HG03139 (cell line): ENCODE measurements around the gene UFSP2.

Experiments used
- ATAC-seq: cut with Tn5 transposase; IDR thresholded peaks from one replicate; pipeline ENCODE4 v1.9.1; 2021; ENCODE audit not compliant: unreplicated experiment

UFSP2 gene, protein sequence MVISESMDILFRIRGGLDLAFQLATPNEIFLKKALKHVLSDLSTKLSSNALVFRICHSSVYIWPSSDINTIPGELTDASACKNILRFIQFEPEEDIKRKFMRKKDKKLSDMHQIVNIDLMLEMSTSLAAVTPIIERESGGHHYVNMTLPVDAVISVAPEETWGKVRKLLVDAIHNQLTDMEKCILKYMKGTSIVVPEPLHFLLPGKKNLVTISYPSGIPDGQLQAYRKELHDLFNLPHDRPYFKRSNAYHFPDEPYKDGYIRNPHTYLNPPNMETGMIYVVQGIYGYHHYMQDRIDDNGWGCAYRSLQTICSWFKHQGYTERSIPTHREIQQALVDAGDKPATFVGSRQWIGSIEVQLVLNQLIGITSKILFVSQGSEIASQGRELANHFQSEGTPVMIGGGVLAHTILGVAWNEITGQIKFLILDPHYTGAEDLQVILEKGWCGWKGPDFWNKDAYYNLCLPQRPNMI

GRCh38 chr4:185425647-185426352 lies at the start of gene UFSP2:
Gene UFSP2, minus strand, starts transcription at chr4:185425964. Its CDS starts 96 bp downstream, at chr4:185425868.
- peak; percentile 94 for ATAC-seq

- no peak for ATAC-seq
Measured at GRCh38 chr4:185473247-185473646, 47.5 kb upstream of the UFSP2 start.

DNA sequence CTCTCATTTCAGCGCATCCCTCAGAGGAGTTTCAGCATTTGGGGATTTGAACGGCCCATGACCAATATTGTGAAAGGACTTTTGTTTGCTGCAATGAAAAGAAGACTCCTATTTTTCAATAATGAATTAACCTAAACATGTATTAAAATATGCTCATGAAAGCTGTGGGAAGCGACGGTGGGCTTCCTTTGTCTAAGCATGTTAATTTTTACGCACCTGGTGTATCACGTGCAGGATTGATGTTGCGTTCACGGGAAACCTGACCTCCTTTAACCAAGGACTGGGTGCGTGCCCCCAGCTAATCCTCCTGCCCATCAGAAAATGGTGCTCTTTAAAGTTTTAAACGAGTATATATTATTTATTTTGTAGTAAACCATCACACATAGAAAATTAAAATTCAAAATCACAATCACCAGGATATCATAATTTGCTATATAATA lies 46.4 kb upstream of the UFSP2 start:
- ATAC-seq: no peak

- peak; percentile 90 for ATAC-seq
Measured at GRCh38 chr4:185471235-185472102, 45.7 kb upstream of the UFSP2 start, which contains the start of gene CCDC110. Gene CCDC110, minus strand, starts transcription at chr4:185471733. Its CDS starts 50 bp downstream, at chr4:185471683.

- ATAC-seq: peak; percentile 7
Measured at GRCh38 chr4:185470501-185471195, 44.9 kb upstream of the UFSP2 start.

DNA sequence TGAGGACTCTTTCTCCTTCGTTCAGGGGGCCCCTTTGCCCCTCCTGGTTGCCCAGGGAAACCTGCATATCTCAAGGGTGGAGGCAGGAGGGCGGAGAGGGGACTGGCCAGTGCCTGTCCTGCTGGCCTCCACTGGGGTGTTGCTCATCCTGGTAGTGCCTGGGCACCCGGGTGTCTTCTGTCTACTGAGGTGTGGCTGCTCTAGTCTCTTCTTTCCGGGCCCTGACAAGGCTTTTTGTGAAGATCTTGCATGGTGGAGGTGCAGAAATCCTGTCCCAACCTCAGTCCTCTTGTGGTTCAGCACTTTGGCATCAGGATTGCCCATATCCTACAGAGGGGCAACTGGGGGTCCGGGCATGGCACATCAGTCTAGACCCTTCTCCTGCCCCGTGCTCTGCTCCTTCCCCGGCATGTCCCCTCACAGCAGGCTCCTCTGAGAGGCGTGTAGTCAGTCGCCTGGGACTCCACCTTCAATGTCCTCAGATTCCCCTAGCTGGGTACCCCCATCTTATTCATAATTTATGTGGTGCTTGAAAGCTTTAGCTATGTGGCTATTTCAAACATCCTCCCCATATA lies 43.9 kb upstream of the UFSP2 start:
- ATAC-seq: no peak

DNA sequence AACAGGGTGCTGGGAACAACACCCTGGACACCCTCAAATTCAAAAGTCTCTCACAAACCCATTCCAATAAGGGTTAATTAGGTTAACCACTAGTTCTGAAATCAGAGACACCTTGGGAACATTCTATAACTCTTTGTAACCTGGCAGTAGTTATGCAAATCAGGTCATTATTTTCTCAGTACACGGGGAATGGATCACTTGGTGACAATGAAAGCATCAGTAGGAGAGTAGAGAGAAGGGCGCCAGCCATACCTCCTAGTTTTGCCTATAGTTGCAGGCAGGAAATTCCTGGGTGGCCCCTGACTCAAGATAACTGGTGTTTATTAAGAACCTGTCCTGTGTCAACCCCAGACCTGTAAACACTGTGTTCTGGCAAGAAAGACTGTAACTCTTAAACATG lies 43.2 kb upstream of the UFSP2 start:
- ATAC-seq: no peak

DNA sequence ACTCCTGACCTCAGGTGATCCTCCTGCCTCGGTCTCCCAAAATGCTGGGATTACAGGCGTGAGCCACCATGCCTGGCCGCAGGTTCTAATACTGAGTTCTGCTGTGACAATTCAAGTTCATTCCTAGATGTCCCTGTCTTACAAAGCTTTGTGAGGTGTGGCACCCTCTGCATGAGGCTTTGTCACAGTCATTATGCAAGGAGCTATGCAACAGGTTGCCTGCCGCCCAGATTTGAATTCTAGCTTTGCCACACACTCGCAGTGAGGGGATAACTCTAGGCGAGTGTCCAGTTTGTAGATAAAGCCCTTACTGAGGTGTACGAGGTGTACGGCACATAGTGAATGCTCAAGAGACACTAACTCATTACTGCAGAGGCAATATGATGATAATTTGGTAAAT lies 42.2 kb upstream of the UFSP2 start:
- ATAC-seq: no peak

DNA sequence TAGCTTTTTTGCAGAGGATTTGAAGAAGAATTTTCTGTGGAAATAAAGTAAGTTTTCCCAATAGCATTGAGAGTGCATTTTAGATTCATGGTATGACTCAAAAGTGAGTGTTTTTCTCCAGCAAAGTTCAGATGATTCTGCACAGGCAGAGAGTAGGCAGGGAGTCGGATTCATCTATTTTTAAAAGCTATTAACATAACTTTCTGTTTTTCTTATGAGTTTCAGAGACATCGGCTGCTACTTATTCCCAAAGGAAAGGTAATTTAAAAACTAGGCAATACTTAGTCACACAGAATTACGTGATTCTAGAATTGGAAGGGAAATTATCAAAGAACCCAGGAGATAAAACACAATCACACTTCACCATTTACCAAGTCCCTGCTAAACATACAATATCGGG lies 41.3 kb upstream of the UFSP2 start:
- ATAC-seq: no peak

DNA sequence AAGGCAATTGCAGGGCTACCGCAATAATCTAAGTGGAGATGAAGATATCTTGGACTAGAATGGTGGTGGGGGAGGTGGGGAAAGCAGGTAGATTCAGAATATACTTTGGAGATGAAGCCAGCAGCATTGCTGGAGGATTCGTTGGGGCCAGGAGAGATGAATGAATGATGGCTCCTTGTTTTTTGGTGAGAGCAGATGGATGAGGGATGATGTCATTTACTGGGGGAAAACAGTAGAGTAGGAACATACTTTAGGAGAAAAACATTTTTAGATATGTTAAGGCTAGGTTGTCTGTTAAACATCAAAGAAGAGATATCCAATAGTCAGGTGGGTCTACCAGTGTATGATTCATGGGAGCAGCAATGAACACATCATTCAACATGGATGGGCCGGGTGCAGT lies 39.9 kb upstream of the UFSP2 start:
- ATAC-seq: no peak

DNA sequence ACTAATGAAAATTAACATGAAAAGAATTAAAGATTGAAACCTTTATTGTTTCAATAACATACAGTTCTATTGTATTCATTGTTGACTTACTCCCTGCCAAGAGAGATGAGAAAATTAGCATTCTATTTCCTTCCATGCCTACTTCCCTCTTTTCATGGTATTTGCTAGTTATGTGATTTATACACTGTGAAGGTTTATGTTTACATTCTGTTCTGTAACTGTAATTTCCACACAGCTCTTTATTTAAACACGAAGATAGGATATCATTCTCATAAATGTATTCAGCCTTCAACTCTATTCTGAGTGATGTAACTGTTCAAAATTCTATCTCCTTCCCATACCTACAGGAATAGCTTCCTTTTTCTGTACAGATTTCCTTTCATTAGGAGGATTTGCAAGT lies 39.1 kb upstream of the UFSP2 start:
- ATAC-seq: no peak

GRCh38 chr4:185464183-185464582 lies 38.4 kb upstream of the UFSP2 start:
- ATAC-seq: no peak

DNA sequence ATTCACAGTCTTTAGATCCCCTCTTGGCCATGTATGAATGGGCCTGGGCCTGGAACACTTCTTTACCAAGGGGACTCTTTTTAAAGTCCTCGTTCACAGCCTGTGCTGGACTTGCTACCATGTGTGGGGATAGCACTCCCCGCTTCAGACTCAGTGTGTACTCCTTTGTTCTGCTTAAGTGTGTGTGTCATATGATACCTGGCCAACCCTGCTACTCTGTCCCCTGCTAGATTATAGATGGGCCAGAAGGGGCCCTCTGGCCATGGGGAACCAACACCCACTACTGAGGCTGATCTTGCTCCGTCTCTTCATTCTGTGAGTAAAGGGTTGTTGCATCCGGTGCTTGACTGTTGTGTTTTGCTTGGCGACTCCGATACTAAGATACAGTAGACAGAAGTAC lies 37.8 kb upstream of the UFSP2 start:
- no peak for ATAC-seq

DNA sequence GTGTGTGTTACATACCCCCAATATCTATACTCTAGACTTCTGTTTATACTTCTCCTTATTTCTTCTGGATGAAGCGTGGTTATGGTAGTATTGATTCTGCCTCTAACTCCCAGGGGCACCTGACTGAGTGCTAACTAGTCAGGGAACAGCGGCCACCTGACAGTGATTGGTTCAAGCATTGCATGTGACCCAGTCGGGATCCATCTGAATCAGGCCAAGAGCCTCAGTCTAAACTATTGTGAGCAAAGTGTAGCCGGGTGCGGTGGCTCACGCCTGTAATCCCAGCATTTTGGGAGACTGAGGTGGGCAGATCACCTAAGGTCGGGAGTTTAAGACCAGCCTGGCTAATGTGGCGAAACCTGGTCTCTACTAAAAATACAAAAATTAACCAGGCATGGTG lies 35.8 kb upstream of the UFSP2 start:
- no peak for ATAC-seq

DNA sequence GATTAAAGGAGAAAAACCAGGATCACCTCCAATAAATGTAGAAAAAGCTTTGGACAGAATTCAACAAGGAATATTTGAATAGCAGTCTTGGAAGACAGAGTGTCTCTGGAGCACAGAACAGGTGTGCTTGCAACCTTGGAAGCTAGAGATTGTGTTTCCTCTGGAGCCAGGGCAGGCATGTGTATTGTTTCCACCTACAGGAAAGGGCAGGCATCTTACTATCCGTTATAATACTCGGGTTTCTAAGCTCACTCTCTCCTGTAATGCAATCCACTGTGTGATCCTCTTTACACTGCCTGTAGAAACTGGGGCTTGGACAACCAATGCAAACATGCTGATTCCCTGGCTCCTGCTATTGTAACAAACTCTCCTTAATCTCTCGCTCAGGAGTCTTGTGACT lies 31.4 kb upstream of the UFSP2 start:
- no peak for ATAC-seq

GRCh38 chr4:185456131-185456530 lies 30.4 kb upstream of the UFSP2 start:
- ATAC-seq: no peak

- no peak for ATAC-seq
Measured at GRCh38 chr4:185445209-185445608, 19.4 kb upstream of the UFSP2 start.

DNA sequence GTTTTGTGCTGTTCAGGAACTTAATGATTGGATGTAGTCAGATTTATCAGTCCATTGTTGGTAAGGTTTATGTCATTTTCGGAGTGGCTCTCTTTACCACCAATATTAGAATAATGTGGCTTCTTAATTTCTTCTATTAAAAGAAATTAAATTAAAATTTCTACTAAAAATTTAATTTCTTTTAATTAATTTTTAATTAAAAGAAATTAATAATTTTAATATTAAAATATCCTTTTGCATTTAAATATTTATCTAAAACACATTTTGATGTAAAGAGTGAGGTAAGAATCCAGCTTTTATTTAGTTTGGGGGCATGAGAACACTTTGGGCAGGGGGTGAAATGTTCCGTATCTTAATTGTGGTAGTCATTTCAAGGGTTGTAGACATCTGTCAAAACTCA lies 15.7 kb upstream of the UFSP2 start:
- no peak for ATAC-seq

DNA sequence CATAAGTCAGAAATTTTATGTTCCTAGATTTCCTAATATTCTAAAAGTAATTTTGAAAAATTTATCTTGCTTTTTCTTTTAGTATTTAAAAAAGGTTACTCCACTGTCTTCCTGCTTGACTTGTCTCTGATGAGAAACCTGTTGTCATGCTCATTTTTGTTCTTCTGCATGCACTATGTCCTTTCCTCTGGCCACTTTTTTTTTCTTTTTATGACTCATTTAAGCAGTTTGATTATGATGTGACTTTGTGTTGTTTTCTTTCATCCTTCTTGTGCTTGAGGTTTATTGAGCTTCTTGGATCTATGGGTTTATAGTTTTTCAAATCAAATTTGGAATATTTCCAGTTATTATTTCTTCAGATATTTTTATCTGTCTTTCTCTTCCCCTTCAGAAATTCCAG lies 12.0 kb upstream of the UFSP2 start:
- ATAC-seq: no peak

GRCh38 chr4:185435466-185435865 lies 9.7 kb upstream of the UFSP2 start:
- no peak for ATAC-seq
